Parathyroid adenoma (tissue), 2 donors: Measurements from ENCODE around the gene TRAFD1.

Source experiments
- H2AFZ ChIP-seq: fragments of 300-600 bp; sonication (generic); one replicate; pipeline ENCODE4 v1.7.0; 2017; ENCODE audit warnings: antibody characterized with exemption, mild to moderate bottlenecking
- H3K27ac ChIP-seq: fragments of 300-600 bp; sonication (generic); one replicate; pipeline ENCODE4 v1.7.0; 2017
- H3K27me3 ChIP-seq: fragments of 300-600 bp; sonication (generic); one replicate; pipeline ENCODE4 v1.7.0; 2017; ENCODE audit warnings: low read length; ENCODE audit not compliant: control insufficient read depth, insufficient read depth
- H3K36me3 ChIP-seq: fragments of 300-600 bp; sonication (generic); one replicate; pipeline ENCODE4 v1.7.0; 2017; ENCODE audit warnings: low read length; ENCODE audit not compliant: control insufficient read depth, insufficient read depth
- H3K4me1 ChIP-seq: fragments of 300-600 bp; sonication (generic); one replicate; pipeline ENCODE4 v1.7.0; 2017; ENCODE audit warnings: control low read depth
- H3K4me2 ChIP-seq: fragments of 300-600 bp; sonication (generic); one replicate; pipeline ENCODE4 v1.7.0; 2017; ENCODE audit warnings: low read length
- H3K4me3 ChIP-seq: fragments of 300-600 bp; sonication (generic); one replicate; pipeline ENCODE4 v1.7.0; 2017; ENCODE audit warnings: low read depth, low read length
- H3K79me2 ChIP-seq: fragments of 300-600 bp; sonication (generic); one replicate; pipeline ENCODE4 v1.7.0; 2017; ENCODE audit warnings: control low read depth
- H3K9ac ChIP-seq: fragments of 300-600 bp; sonication (generic); one replicate; pipeline ENCODE4 v1.7.0; 2017; ENCODE audit warnings: mild to moderate bottlenecking
- H3K9me3 ChIP-seq: fragments of 300-600 bp; sonication (generic); one replicate; pipeline ENCODE4 v1.7.0; 2017; ENCODE audit warnings: low read length; ENCODE audit not compliant: control insufficient read depth
- TF ChIP-seq, protein P1 (sequence below): fragments of 300-600 bp; sonication (generic); IDR thresholded peaks from one replicate; pipeline ENCODE4 v1.7.0; 2017; ENCODE audit warnings: antibody characterized with exemption, mild to moderate bottlenecking
- donor health status: primary hyperparathyroidism.

Gene TRAFD1

DNA sequence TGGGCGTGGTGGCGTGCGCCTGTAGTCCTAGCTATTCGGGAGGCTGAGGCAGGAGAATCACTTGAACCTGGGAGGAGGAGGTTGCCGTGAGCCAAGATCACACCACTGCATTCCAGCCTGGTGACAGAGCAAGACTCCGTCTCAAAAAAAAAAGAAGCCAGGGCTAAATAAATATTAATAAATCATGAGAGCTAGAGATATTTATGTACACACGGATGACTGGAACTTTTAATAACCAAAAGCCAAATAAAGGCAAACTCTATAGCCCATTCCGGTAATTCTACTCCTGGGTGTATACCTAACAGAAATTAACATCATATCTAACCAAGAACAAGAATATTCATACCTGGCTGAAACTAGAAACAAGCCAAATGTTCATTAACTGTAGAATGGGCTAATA, 7.7 kb upstream of the TRAFD1 start:
- Histone ChIP-seq H3K4me1 (no peaks in the 10 kb centered on the region), H3K4me3 (no peak overlapping the region), H3K27me3 (no peaks in the 10 kb centered on the region), H3K36me3 (no peaks in the 10 kb centered on the region), H3K9ac (no peak overlapping the region), H3K79me2 (no peaks in the 10 kb centered on the region), H2AFZ (no peak overlapping the region), H3K4me2 (no peak overlapping the region), H3K27ac (no peak overlapping the region), H3K9me3 (no peaks in the 10 kb centered on the region)
- TF ChIP-seq, protein P1, sequence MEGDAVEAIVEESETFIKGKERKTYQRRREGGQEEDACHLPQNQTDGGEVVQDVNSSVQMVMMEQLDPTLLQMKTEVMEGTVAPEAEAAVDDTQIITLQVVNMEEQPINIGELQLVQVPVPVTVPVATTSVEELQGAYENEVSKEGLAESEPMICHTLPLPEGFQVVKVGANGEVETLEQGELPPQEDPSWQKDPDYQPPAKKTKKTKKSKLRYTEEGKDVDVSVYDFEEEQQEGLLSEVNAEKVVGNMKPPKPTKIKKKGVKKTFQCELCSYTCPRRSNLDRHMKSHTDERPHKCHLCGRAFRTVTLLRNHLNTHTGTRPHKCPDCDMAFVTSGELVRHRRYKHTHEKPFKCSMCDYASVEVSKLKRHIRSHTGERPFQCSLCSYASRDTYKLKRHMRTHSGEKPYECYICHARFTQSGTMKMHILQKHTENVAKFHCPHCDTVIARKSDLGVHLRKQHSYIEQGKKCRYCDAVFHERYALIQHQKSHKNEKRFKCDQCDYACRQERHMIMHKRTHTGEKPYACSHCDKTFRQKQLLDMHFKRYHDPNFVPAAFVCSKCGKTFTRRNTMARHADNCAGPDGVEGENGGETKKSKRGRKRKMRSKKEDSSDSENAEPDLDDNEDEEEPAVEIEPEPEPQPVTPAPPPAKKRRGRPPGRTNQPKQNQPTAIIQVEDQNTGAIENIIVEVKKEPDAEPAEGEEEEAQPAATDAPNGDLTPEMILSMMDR = no peak

DNA sequence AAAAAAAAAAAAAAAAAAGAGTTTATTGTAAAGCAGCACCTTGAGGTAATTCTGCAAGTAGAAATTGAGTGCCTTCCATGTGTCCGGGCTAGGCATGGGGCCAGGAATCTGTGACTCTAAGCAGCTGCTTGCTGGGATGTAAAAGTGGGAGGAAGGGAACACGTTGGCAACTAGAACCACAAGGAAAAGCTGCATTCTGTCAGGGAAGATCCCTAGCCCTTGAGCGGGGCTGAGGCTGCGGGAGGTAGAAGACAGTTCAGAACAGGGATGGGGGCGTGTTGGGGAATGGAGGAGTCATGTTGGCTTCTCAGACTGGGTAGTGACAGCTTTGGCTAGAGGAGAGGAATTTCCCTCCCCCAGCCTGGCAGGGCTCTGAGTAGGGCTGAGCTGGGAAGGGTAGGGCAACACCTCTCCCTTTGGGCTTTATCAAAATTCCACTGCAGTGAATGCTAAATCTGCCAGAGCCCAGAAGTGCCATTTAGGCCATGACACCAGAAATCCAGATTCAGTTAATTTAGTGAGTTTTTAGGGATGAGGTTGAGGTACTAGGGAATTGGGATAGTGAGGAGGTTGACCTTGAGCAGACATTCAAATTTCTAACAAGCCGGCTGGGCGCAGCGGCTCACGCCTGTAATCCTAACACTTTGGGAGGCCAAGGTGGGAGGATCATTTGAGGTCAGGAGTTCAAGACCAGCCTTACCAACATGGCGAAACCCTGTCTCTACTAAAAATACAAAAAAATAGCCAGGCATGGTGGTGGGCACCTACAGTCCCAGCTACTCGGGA, 3.4 kb upstream of the TRAFD1 start:
- no peaks in the 10 kb centered on the region for H3K9me3 ChIP-seq
- H3K4me3 ChIP-seq = no peak overlapping the region
- no peak overlapping the region for H3K27ac ChIP-seq
- H3K79me2 ChIP-seq = peaks cover 16% of the 10 kb centered on the region
- peaks cover 7% of the 10 kb centered on the region for H3K4me1 ChIP-seq
- H3K9ac ChIP-seq = no peak overlapping the region
- TF ChIP-seq, protein P1 = no peak
- H2AFZ ChIP-seq = no peak overlapping the region
- H3K4me2 ChIP-seq = no peak overlapping the region
- H3K36me3 ChIP-seq = no peaks in the 10 kb centered on the region
- H3K27me3 ChIP-seq = no peaks in the 10 kb centered on the region

DNA sequence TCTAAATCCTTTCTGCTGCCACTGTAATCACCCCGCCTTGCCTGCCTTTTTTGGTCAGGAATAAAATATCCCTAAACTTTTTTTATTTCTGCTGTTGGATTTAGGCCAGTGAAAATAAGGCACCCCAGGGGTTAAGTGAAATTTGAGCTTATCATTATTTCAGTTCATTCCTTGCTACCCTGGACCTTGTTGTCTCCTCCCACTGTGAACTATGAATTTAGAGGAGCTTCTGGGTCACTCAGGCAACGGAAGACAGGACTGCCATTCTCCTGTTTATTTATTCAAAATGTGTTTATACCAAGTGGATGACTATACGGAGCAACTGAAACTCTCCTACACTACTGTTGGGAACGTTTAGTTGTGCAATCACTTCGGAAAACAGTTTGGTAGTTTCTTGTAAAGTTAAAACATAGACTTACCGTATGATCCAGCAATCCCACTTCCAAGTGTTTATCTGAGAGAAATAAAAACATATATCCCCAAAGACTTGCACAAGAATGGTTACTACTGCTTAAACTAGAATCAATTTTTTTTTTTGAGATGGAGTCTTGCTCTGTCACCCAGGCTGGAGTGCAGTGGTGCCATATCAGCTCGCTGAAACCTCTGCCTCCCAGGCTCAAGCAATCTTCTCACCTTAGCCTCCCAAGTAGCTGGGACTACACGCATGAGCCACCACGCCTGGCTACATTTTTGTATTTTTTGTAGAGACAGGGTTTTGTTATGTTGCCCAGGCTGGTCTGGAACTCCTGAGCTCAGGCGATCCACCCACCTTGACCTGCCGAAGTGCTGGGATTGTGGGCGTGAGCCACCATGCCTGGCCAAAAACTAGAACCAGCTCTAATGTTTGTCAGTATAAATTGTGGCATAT, 2.3 kb upstream of the TRAFD1 start:
- H3K4me2 ChIP-seq = peak overlapping the region; percentile 1
- TF ChIP-seq, protein P1 = no peak
- peaks cover 26% of the 10 kb centered on the region for H3K79me2 ChIP-seq
- H2AFZ ChIP-seq = peak overlapping the region; percentile 23
- H3K4me3 ChIP-seq = no peak overlapping the region
- no peak overlapping the region for H3K27ac ChIP-seq
- H3K9me3 ChIP-seq = no peaks in the 10 kb centered on the region
- H3K9ac ChIP-seq = no peak overlapping the region
- no peaks in the 10 kb centered on the region for H3K36me3 ChIP-seq
- no peaks in the 10 kb centered on the region for H3K27me3 ChIP-seq
- peaks cover 7% of the 10 kb centered on the region for H3K4me1 ChIP-seq

DNA sequence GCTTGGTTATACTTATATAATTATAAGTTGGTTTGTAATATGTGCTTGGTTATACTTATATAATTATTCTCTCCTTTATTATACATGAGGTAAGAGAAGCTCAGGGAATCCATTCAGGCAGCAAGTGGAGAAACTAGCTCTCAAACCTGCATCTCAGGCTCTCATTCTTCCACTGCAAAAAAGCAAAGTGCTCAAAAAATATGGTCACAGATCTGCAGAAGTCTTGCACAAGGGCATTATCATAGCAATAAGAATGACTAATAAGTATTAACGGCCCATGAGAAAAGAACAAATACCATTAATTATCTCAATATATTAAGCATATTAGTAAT, 476 bp upstream of the TRAFD1 start:
- no peaks in the 10 kb centered on the region for H3K36me3 ChIP-seq
- H3K9me3 ChIP-seq = no peaks in the 10 kb centered on the region
- H3K9ac ChIP-seq = no peak overlapping the region
- peaks cover 7% of the 10 kb centered on the region for H3K4me1 ChIP-seq
- H3K4me3 ChIP-seq = no peak overlapping the region
- H2AFZ ChIP-seq = peak overlapping the region; percentile 94
- H3K27me3 ChIP-seq = no peaks in the 10 kb centered on the region
- no peak overlapping the region for H3K27ac ChIP-seq
- H3K4me2 ChIP-seq = peak overlapping the region; percentile 65
- TF ChIP-seq, protein P1 = no peak
- peaks cover 29% of the 10 kb centered on the region for H3K79me2 ChIP-seq
